ENCODE measurements around the gene CDH4.

DNA sequence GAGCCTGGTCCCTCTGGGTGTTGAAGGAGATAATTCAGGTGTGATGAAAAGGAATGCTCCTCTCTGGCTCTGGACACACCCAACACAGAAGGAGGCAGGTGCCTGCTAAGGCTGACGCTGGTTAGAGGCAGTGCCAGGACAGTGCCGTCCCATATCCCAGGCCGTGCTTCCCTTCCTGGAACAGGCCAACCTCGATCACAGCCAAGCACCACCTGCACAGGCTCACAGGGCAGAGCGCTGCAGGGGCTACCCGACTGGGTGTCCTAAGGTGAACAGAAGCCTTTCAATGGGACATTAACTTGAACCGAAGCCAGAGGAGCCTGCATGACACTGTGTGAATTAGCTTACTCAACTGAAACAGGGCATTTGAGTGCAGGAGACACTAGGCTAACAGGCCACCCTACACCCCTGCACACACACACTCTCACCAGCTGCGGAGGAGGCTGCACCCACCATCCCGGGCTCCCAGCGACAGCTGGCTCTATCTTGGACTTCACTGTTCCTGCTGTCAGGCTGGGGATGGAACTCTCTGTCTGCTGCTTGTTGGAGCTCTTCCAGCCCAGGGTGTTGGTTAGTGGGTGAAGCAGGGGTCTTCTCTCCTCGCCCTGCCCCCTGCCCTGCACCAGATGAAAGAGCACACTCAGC lies 466.4 kb downstream of the CDH4 start:
- TF ChIP-seq, protein P1, sequence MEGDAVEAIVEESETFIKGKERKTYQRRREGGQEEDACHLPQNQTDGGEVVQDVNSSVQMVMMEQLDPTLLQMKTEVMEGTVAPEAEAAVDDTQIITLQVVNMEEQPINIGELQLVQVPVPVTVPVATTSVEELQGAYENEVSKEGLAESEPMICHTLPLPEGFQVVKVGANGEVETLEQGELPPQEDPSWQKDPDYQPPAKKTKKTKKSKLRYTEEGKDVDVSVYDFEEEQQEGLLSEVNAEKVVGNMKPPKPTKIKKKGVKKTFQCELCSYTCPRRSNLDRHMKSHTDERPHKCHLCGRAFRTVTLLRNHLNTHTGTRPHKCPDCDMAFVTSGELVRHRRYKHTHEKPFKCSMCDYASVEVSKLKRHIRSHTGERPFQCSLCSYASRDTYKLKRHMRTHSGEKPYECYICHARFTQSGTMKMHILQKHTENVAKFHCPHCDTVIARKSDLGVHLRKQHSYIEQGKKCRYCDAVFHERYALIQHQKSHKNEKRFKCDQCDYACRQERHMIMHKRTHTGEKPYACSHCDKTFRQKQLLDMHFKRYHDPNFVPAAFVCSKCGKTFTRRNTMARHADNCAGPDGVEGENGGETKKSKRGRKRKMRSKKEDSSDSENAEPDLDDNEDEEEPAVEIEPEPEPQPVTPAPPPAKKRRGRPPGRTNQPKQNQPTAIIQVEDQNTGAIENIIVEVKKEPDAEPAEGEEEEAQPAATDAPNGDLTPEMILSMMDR (IDR thresholded peaks at IDR 0.05), result no peak
- TF ChIP-seq EZH2 (IDR thresholded peaks at IDR 0.05; ENCODE audit: borderline replicate concordance, insufficient read depth, low read depth, low read length, poor library complexity, severe bottlenecking), result no peak

All from B cell (primary cell).